Pancreas (tissue), 10 donors: ENCODE data around the gene KIF5C. TPM values are rescaled to one million over a fixed set of nuclear protein-coding genes. Genes with fewer than 3 reads are reported as not detected.

Experiments used
- ATAC-seq, 4 donors: fragments of 200-7000 bp; cut with Tn5 transposase; one replicate each; pipeline versions ENCODE4 v1.8.0 to v1.9.1; 2020; ENCODE audit warnings: mild to moderate bottlenecking in 4 of 4, moderate library complexity in 4 of 4
- DNase-seq, 6 donors: peaks; one replicate each; pipeline ENCODE4 v3.0.0-alpha.2; 2020
- FAIRE-seq: peaks from 2 replicates; lab custom pipeline; 2012; peaks lifted over from hg19 to GRCh38; lab: Jason Lieb, UNC
- H3K27ac ChIP-seq, 4 donors: fragments of 200-600 bp; sonication (generic); 1 replicate in 3 of 4; 2 replicates in 1 of 4; pipeline versions ENCODE4 v1.5.0 to v1.8.0; 2020
- H3K27me3 ChIP-seq, 4 donors: fragments of 200-600 bp; one replicate each; pipeline ENCODE4 v1.8.0; 2021
- H3K36me3 ChIP-seq, 3 donors: fragments of 200-600 bp; sonication (generic) in 1 of 3; one replicate each; pipeline versions ENCODE4 v1.5.0 to v1.8.0; 2020 to 2021
- H3K4me1 ChIP-seq, 3 donors: fragments of 200-600 bp; one replicate each; pipeline ENCODE4 v1.8.0; 2021
- H3K4me3 ChIP-seq, 4 donors: fragments of 200-600 bp; sonication (generic) in 2 of 4; one replicate each; pipeline versions ENCODE4 v1.5.0 to v1.8.0; 2020 to 2021
- H3K9me3 ChIP-seq, 4 donors: fragments of 200-600 bp; one replicate each; pipeline ENCODE4 v1.8.0; 2021
- CTCF ChIP-seq, 4 donors: fragments of 200-600 bp; sonication (generic) in 3 of 4; IDR thresholded peaks; one replicate each; pipeline versions ENCODE4 v1.5.0 to v1.8.0; 2021; ENCODE audit warnings: antibody characterized with exemption in 4 of 4
- WGBS, 2 donors: extraction: QIAGEN DNeasy Blood & Tissue Kit; methylation state at CpG; one replicate each; pipeline ENCODE4 v1.1.7; 2013; 5-methylcytosine and 5-hydroxymethylcytosine counted together
- intact Hi-C, 3 donors: fragments of 100-400 bp; cut with DNase I; formaldehyde crosslinking; loops; one replicate each; pipeline versions ENCODE4 v1.11.1 to v1.14.2; 2022
- polyA plus RNA-seq, 2 donors: library from polyadenylated mRNA; stranded (reverse); fragments of 200-250 nt; gene quantifications; one replicate each; pipeline ENCODE4 v1.2.3, GENCODE V29; 2013
- total RNA-seq, 6 donors: library from RNA; stranded (reverse); fragmentation: NEBNext Ultra II Directional in 4 of 6; extraction: Animal tissue kit (Norgen Biotek cat#: 25700) in 4 of 6; gene quantifications; one replicate each; pipeline versions ENCODE4 v1.2.1 to v1.2.4, GENCODE V29; 2021 to 2023
- donor health status: healthy with polysubstance abuse.
- donor health status: DM: no; HTN: no; CAD: no; lungs with moderate emphysema.
- donor health status: DM: no; HTN: no; CAD: no.
- donor health status: control.
- donor health status: control.
- donor health status: Bipolar disorder and iron deficiency.
- donor health status: DM: yes; HTN: yes; CAD: no.
- donor health status: DM: no; HTN: no; CAD: no.
- donor health status: DM: no; HTN: no; CAD: no.
- donor health status: DM: yes; HTN: yes; CAD: no.

KIF5C gene
- total and polyA plus RNA-seq, 8 donors = 0.88 to 10.2 (median 2.8) TPM

- Histone ChIP-seq H3K4me1 (no peaks in the 10 kb centered on the region), H3K36me3 (no peaks in the 10 kb centered on the region), H3K4me3 (no peak overlapping the region), H3K27ac (no peak overlapping the region), H3K27me3 (no peaks in the 10 kb centered on the region), H3K9me3 (no peaks in the 10 kb centered on the region)
- ATAC-seq (no peak), DNase-seq (no peak), FAIRE-seq (no peak)
- no peak for TF ChIP-seq CTCF (IDR thresholded peaks at IDR 0.05)
- intact Hi-C loops = no loop called here
- 80 to 81% methylated on average over 1 of the region's 1 CpG for WGBS, 2 donors
Measured at GRCh38 chr2:148920559-148920958, 45.5 kb downstream of the KIF5C start.

GRCh38 chr2:148922062-148922461 is 47.0 kb downstream of the KIF5C start:
- Histone ChIP-seq H3K4me1 (no peaks in the 10 kb centered on the region), H3K27me3 (no peaks in the 10 kb centered on the region), H3K9me3 (no peaks in the 10 kb centered on the region), H3K4me3 (no peak overlapping the region), H3K36me3 (no peaks in the 10 kb centered on the region), H3K27ac (no peak overlapping the region)
- WGBS, 2 donors = 89 to 94% methylated on average over 5 of the region's 5 CpGs
- DNase-seq (no peak), FAIRE-seq (no peak), ATAC-seq (no peak)
- no peak for TF ChIP-seq CTCF (IDR thresholded peaks at IDR 0.05)
- intact Hi-C loops = no loop called here

GRCh38 chr2:148922776-148923475 is 47.9 kb downstream of the KIF5C start:
- no peaks in the 10 kb centered on the region for H3K9me3 ChIP-seq
- intact Hi-C loops = no loop called here
- no peaks in the 10 kb centered on the region for H3K36me3 ChIP-seq
- FAIRE-seq (no peak), ATAC-seq (no peak), DNase-seq (no peak)
- no peaks in the 10 kb centered on the region for H3K27me3 ChIP-seq
- no peak for TF ChIP-seq CTCF (IDR thresholded peaks at IDR 0.05)
- H3K4me1 ChIP-seq = no peaks in the 10 kb centered on the region
- H3K27ac ChIP-seq = no peak overlapping the region
- no peak overlapping the region for H3K4me3 ChIP-seq
- 53 to 69% methylated on average over 3 of the region's 3 CpGs for WGBS, 2 donors

- TF ChIP-seq CTCF (IDR thresholded peaks at IDR 0.05) = no peak
- 71% methylated on average over 4 of the region's 4 CpGs for WGBS, 2 donors
- no peak for FAIRE-seq
- DNase-seq = no peak
- Histone ChIP-seq H3K9me3 (no peaks in the 10 kb centered on the region), H3K36me3 (no peaks in the 10 kb centered on the region), H3K4me1 (peaks cover 0 to under 1% (median 0%) of the 10 kb centered on the region in 3 donors), H3K27ac (no peak overlapping the region), H3K27me3 (no peaks in the 10 kb centered on the region), H3K4me3 (no peak overlapping the region)
- no peak for ATAC-seq
- intact Hi-C loops = no loop called here
Measured at GRCh38 chr2:148924514-148925178, 49.6 kb downstream of the KIF5C start.
